ENCODE measurements around the gene RBM42.

DNA sequence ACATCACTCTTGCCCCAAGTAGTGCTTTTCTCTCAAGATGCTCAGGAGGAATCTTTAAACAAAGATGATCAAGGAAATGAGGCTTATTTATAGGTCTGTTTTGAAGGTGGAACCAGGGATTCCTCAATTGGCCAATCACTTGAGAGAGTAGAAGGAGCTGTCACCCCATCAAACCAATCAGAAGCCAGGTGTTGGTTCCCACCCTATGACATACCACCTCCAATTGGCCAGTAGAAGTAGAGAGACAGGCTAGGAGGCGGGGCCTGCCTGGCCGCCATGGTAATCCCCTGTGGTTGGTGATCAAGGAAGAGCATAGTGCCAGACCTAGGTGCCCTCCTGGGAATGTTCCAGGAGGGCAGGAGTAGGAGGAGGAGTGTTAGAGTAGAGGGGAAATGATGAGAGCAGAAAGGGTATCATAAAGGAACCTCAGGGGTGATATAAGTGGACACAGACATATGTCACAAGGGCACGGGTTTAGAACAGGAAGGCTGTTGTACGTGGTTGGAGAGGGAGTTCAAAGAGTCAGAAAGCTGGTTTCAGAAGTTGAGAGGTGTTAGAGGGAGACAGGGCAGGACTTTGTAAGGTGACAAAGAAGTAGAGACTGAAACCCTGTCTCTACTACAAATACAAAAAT, 32.4 kb upstream of the RBM42 start:
- TF ChIP-seq, protein P1, sequence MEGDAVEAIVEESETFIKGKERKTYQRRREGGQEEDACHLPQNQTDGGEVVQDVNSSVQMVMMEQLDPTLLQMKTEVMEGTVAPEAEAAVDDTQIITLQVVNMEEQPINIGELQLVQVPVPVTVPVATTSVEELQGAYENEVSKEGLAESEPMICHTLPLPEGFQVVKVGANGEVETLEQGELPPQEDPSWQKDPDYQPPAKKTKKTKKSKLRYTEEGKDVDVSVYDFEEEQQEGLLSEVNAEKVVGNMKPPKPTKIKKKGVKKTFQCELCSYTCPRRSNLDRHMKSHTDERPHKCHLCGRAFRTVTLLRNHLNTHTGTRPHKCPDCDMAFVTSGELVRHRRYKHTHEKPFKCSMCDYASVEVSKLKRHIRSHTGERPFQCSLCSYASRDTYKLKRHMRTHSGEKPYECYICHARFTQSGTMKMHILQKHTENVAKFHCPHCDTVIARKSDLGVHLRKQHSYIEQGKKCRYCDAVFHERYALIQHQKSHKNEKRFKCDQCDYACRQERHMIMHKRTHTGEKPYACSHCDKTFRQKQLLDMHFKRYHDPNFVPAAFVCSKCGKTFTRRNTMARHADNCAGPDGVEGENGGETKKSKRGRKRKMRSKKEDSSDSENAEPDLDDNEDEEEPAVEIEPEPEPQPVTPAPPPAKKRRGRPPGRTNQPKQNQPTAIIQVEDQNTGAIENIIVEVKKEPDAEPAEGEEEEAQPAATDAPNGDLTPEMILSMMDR (IDR thresholded peaks at IDR 0.05), result no peak
- TF ChIP-seq POLR2A (IDR thresholded peaks at IDR 0.05) (no peak), POLR2AphosphoS5 (IDR thresholded peaks at IDR 0.05) (no peak)

All from stomach (tissue), 4 donors.